Measurements from ENCODE around the gene EARS2.

DNA sequence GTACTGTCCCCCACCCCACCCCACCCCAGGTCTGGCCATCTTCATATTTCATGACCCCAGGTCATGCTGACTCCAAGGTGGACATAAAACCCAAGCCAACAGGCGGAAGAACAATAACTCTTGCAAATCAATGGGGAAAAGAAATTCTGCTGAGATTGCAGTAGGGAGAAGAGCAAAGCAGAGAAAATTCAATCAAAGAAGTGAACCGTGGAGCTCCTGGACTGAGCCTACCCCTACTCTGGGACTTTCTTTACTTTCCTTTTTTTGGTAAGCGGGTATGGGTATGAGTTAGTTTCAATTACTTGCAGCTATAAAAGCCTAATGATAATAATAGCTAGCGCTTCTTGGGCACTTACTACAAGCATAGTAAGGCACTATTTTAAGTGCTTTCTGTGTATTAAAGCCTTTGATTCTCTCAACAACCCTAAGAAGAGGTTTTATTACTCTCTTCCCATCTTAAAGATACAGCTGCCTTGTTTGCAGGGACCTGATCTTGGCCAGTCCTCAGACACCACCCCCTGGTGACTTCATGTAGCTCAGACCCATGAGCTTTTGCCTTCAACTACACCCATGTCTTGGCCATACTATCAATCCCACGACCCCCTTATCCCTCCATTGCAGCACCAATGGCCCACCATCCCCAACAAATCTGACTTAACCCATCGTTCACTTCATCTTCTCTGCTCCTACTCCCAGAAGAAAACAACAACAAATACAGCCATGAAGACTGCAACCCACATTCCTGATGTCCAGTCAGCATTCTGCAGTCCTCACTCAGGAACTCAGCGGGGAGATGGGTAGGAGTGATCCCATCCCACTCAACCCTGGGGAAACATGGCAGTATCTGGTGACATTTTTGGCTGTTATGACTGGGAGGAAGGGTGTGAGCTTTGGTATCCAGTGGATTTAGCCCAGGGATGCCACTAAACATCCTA lies 51.2 kb downstream of the EARS2 start:
- TF ChIP-seq, protein P1, sequence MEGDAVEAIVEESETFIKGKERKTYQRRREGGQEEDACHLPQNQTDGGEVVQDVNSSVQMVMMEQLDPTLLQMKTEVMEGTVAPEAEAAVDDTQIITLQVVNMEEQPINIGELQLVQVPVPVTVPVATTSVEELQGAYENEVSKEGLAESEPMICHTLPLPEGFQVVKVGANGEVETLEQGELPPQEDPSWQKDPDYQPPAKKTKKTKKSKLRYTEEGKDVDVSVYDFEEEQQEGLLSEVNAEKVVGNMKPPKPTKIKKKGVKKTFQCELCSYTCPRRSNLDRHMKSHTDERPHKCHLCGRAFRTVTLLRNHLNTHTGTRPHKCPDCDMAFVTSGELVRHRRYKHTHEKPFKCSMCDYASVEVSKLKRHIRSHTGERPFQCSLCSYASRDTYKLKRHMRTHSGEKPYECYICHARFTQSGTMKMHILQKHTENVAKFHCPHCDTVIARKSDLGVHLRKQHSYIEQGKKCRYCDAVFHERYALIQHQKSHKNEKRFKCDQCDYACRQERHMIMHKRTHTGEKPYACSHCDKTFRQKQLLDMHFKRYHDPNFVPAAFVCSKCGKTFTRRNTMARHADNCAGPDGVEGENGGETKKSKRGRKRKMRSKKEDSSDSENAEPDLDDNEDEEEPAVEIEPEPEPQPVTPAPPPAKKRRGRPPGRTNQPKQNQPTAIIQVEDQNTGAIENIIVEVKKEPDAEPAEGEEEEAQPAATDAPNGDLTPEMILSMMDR (IDR thresholded peaks at IDR 0.05), result no peak
- no peak for TF ChIP-seq POLR2A (IDR thresholded peaks at IDR 0.05)
- no peak for TF ChIP-seq EP300 (IDR thresholded peaks at IDR 0.05)

All from ovary (tissue), 3 donors.